GM12891 (cell line): ENCODE data around the gene PET100.

Source experiments
- POLR2A ChIP-seq: IDR thresholded peaks from 2 replicates; pipeline ENCODE4 v1.6.1; 2011; ENCODE audit warnings: low read depth, low read length, control low read depth
- POLR2AphosphoS5 ChIP-seq: IDR thresholded peaks from 2 replicates; pipeline ENCODE4 v1.6.1; 2011; ENCODE audit warnings: low read depth, low read length, control low read depth
- TAF1 ChIP-seq: IDR thresholded peaks from 2 replicates; pipeline ENCODE4 v1.6.1; 2011; ENCODE audit warnings: low read depth, low read length, control low read depth

DNA sequence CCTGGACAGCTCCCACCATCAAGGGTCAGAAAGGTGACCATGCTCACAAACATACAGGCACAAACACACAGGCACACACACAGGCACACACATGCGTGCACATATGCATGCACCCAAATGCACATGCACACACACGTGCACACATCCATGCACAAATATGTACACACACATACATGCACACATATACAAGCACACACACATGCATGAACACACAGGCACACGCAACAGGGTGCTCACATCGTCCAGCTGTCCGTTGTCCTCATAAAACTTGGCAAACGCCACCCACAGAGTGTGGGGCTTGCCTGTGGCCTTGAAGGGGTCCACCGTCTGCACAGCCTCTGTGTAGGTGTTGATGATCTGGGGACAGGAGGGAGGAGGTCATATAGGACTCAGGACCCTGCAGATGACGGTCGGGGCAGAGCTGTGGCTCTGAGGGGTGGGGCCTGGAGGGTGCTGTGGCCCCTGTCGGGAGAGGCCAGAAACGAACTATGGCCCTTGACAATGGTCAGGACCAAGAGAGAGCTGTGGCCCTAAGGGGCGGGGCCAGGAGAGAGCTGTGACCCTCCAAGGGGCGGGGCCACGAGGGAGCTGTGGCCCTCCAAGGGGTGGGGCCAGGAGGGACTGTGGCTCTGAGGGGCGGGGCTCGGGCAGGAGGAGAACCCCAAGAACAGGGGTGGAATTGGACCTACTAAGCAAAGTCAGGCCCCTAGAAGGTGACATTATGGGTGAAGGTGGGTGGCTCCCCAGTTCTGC is 6.5 kb upstream of the PET100 start:
- TF ChIP-seq POLR2AphosphoS5 (no peak), POLR2A (no peak), TAF1 (no peak)
